Kidney (tissue), 14 donors: Measurements from ENCODE around the gene KCNQ5. TPM values are rescaled to one million over a fixed set of nuclear protein-coding genes. Genes with fewer than 3 reads are reported as not detected.

Experiments used
- DNase-seq, 5 donors: peaks; one replicate each; pipeline ENCODE4 v3.0.0-alpha.2; 2013 to 2020
- FAIRE-seq: peaks from 2 replicates; lab custom pipeline; 2012; peaks lifted over from hg19 to GRCh38; lab: Jason Lieb, UNC
- H3K27ac ChIP-seq, 2 donors: one replicate each; pipeline ENCODE4 v1.7.0; 2013; ENCODE audit warnings: low read depth in 2 of 2, low read length in 2 of 2, inconsistent platforms in 1 of 2
- H3K27me3 ChIP-seq: one replicate; pipeline ENCODE4 v1.7.1; 2013; ENCODE audit warnings: low read length, inconsistent platforms; ENCODE audit not compliant: control insufficient read depth, insufficient read depth
- H3K36me3 ChIP-seq, 3 donors: one replicate each; pipeline versions ENCODE4 v1.7.0 to v1.7.1; 2013; ENCODE audit warnings: low read length in 3 of 3, control low read depth in 1 of 3, inconsistent platforms in 1 of 3; ENCODE audit not compliant: insufficient read depth in 3 of 3, control insufficient read depth in 2 of 3
- H3K4me1 ChIP-seq, 3 donors: one replicate each; pipeline versions ENCODE4 v1.7.0 to v1.7.1; 2013; ENCODE audit warnings: low read length in 3 of 3, inconsistent platforms in 1 of 3, low read depth in 1 of 3; ENCODE audit not compliant: control insufficient read depth in 2 of 3, insufficient read depth in 2 of 3
- H3K4me3 ChIP-seq, 3 donors: one replicate each; pipeline versions ENCODE4 v1.7.0 to v1.8.1; 2013; ENCODE audit warnings: low read length in 3 of 3, control low read depth in 1 of 3, inconsistent platforms in 1 of 3
- H3K9ac ChIP-seq, 3 donors: one replicate each; pipeline versions ENCODE4 v1.7.0 to v1.7.1; 2013; ENCODE audit warnings: low read length in 3 of 3, control low read depth in 1 of 3, inconsistent platforms in 1 of 3
- H3K9me3 ChIP-seq, 3 donors: one replicate each; pipeline versions ENCODE4 v1.7.0 to v1.7.1; 2013; ENCODE audit warnings: low read length in 3 of 3, control low read depth in 1 of 3, inconsistent platforms in 1 of 3; ENCODE audit not compliant: control insufficient read depth in 2 of 3, insufficient read depth in 1 of 3
- CTCF ChIP-seq: IDR thresholded peaks from 3 replicates; pipeline ENCODE4 v1.5.1; 2012; ENCODE audit warnings: mild to moderate bottlenecking, moderate library complexity, borderline replicate concordance; ENCODE audit not compliant: insufficient read depth; ENCODE audit errors: extremely low read depth
- intact Hi-C: fragments of 100-400 bp; cut with DNase I; formaldehyde crosslinking; loops from one replicate; pipeline ENCODE4 v1.11.1; 2022
- polyA plus RNA-seq: library from polyadenylated mRNA; stranded (reverse); fragments of 350-450 nt; fragmentation: Illumina TruSeq; extraction: RNeasy Lipid Tissue Mini Kit (QIAGEN cat#74804); gene quantifications from one replicate; pipeline ENCODE4 v1.2.3, GENCODE V29; 2014; ENCODE audit warnings: low read depth, low replicate concordance; ENCODE audit not compliant: insufficient read depth
- total RNA-seq: library from RNA; stranded (reverse); fragmentation: NEBNext Ultra II Directional; extraction: Animal tissue kit (Norgen Biotek cat#: 25700); gene quantifications from one replicate; pipeline ENCODE4 v1.2.1, GENCODE V29; 2021
- donor health status: control.
- donor health status: control.
- donor health status: control.
- donor health status: control.
- donor health status: control.
- donor health status: DM: yes; HTN: yes; CAD: no.
- donor health status: Normal renal cell carcinoma (clear cell type).

The KCNQ5 gene
- total and polyA plus RNA-seq, 2 donors from 2014 or later, result 0.50 TPM; not detected in 1

DNA sequence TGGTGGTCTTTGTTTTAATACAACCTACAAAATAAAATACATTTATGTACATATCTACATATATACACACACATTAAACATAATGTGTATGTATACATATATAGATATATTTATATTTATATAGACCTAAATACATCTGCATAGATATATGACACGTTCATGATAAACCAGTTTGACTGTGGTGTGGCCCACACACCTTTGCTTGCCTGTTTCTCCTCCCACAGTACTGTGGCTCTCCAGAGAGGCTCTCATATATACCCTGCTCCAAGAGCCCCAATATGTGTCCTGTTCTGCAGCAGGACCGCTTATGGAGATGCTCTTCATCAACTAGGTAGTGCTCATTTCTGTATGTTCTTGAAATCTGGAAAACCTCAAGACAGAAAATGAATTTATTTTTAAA, 207.0 kb downstream of the KCNQ5 start:
- no peaks in the 10 kb centered on the region for H3K27me3 ChIP-seq
- DNase-seq (no peak), FAIRE-seq (no peak)
- H3K36me3 ChIP-seq, result no peaks in the 10 kb centered on the region
- no peak overlapping the region for H3K4me3 ChIP-seq
- no peak overlapping the region for H3K9ac ChIP-seq
- no peaks in the 10 kb centered on the region for H3K9me3 ChIP-seq
- H3K4me1 ChIP-seq, result no peaks in the 10 kb centered on the region
- no peak for TF ChIP-seq CTCF
- no peak overlapping the region for H3K27ac ChIP-seq
- intact Hi-C loops, result no loop called here

- no peak overlapping the region for H3K9ac ChIP-seq
- no peaks in the 10 kb centered on the region for H3K36me3 ChIP-seq
- H3K4me1 ChIP-seq, result no peaks in the 10 kb centered on the region
- H3K27ac ChIP-seq, result no peak overlapping the region
- no peaks in the 10 kb centered on the region for H3K27me3 ChIP-seq
- intact Hi-C loops, result no loop called here
- DNase-seq, result no peak
- no peak for FAIRE-seq
- TF ChIP-seq CTCF, result no peak
- no peak overlapping the region for H3K4me3 ChIP-seq
- H3K9me3 ChIP-seq, result no peaks in the 10 kb centered on the region
These were observed 210.4 kb downstream of the KCNQ5 start for GRCh38 chr6:72832271-72832670.

GRCh38 chr6:72835749-72836148, 213.9 kb downstream of the KCNQ5 start:
- Histone ChIP-seq H3K36me3 (no peaks in the 10 kb centered on the region), H3K9ac (no peak overlapping the region), H3K27me3 (no peaks in the 10 kb centered on the region), H3K4me1 (no peaks in the 10 kb centered on the region), H3K9me3 (no peaks in the 10 kb centered on the region), H3K4me3 (no peak overlapping the region), H3K27ac (no peak overlapping the region)
- DNase-seq (no peak), FAIRE-seq (no peak)
- intact Hi-C loops, result no loop called here
- TF ChIP-seq CTCF, result no peak

DNA sequence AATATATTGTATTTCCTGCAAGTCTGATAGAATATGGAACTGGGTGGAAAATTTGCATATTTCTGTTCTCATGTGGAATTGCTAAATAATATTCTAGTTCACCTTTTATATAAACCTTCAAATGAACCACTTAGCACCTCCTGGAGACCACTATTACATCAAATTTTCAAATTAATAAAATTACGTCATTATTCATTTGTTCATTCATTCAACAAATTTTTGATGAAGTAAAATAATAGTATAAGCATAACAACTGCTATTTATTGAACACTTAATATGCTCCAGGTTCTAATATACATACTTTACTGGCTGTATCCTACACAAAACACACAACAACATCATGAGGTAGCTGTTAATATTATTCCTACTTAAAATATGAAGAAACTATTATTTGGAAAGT, 215.1 kb downstream of the KCNQ5 start:
- H3K9me3 ChIP-seq, result no peaks in the 10 kb centered on the region
- no peaks in the 10 kb centered on the region for H3K4me1 ChIP-seq
- TF ChIP-seq CTCF, result no peak
- DNase-seq (no peak), FAIRE-seq (no peak)
- H3K27ac ChIP-seq, result no peak overlapping the region
- H3K4me3 ChIP-seq, result no peak overlapping the region
- H3K27me3 ChIP-seq, result no peaks in the 10 kb centered on the region
- no peak overlapping the region for H3K9ac ChIP-seq
- intact Hi-C loops, result no loop called here
- no peaks in the 10 kb centered on the region for H3K36me3 ChIP-seq
